Mammary epithelial cell (primary cell): Measurements from ENCODE around the gene GSTM5.
"Not testable (repeated sequence)": the region's sequence is repeated elsewhere in the genome, so short reads cannot be mapped to it uniquely, and the experiment has no call there.

ENCODE experiments used
- EZH2 ChIP-seq: IDR thresholded peaks from 2 replicates; pipeline ENCODE4 v1.6.1; 2012; ENCODE audit warnings: low read length, inconsistent platforms, borderline replicate concordance
- TF ChIP-seq, protein P1 (sequence below), 2 donors: IDR thresholded peaks in 1 of 2; conservative IDR thresholded peaks in 1 of 2; 2 replicates each; pipeline ENCODE4 v1.5.1; 2011 to 2012; ENCODE audit warnings: inconsistent platforms in 2 of 2, low read length in 2 of 2, mild to moderate bottlenecking in 2 of 2, control low read depth in 1 of 2, low read depth in 1 of 2; ENCODE audit not compliant: insufficient read depth in 1 of 2; ENCODE audit errors: extremely low read depth in 1 of 2

DNA sequence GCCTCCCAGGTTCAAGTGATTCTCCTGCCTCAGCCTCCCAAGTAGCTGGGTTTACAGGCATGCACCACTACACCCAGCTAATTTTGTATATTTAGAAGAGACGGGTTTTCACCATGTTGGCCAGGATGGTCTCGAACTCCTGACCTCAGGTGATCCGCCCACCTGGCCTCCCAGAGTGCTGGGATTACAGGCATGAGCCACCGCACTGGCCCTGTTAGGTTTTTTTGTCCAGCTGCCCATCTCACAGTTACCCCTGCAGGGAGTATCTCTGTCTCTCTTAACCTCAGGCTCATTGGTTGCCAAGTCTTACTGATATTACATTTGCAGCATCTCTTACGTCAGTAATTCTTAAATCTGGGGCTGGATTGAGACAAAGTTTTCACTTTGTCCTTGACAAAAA, 44.3 kb downstream of the GSTM5 start:
- not testable (repeated sequence) for TF ChIP-seq EZH2
- TF ChIP-seq, protein P1, sequence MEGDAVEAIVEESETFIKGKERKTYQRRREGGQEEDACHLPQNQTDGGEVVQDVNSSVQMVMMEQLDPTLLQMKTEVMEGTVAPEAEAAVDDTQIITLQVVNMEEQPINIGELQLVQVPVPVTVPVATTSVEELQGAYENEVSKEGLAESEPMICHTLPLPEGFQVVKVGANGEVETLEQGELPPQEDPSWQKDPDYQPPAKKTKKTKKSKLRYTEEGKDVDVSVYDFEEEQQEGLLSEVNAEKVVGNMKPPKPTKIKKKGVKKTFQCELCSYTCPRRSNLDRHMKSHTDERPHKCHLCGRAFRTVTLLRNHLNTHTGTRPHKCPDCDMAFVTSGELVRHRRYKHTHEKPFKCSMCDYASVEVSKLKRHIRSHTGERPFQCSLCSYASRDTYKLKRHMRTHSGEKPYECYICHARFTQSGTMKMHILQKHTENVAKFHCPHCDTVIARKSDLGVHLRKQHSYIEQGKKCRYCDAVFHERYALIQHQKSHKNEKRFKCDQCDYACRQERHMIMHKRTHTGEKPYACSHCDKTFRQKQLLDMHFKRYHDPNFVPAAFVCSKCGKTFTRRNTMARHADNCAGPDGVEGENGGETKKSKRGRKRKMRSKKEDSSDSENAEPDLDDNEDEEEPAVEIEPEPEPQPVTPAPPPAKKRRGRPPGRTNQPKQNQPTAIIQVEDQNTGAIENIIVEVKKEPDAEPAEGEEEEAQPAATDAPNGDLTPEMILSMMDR (conservative IDR thresholded peaks at IDR 0.05 in 1 of 2, IDR thresholded peaks at IDR 0.05 in 1 of 2; ENCODE audit: extremely low read depth in 1 of 2, insufficient read depth in 1 of 2, low read depth in 1 of 2, low read length in 2 of 2) = not testable (repeated sequence)
